IPS-15b (cell line): ENCODE data around the gene UBE2I.
"Not testable (repeated sequence)": the region's sequence is repeated elsewhere in the genome, so short reads cannot be mapped to it uniquely, and the experiment has no call there.

Experiments used
- H3K27me3 ChIP-seq: one replicate; pipeline ENCODE4 v1.6.1; 2013; ENCODE audit warnings: low read length; ENCODE audit not compliant: control insufficient read depth, insufficient read depth
- H3K36me3 ChIP-seq: one replicate; pipeline ENCODE4 v1.6.1; 2013; ENCODE audit warnings: low read length; ENCODE audit not compliant: control insufficient read depth, insufficient read depth
- H3K4me1 ChIP-seq: one replicate; pipeline ENCODE4 v1.6.1; 2013; ENCODE audit warnings: mild to moderate bottlenecking, low read length; ENCODE audit not compliant: control insufficient read depth, insufficient read depth
- H3K4me3 ChIP-seq: one replicate; pipeline ENCODE4 v1.5.1; 2013; ENCODE audit warnings: low read depth, low read length
- H3K9ac ChIP-seq: one replicate; pipeline ENCODE4 v1.6.1; 2013; ENCODE audit warnings: low read depth, mild to moderate bottlenecking, low read length
- H3K9me3 ChIP-seq: one replicate; pipeline ENCODE4 v1.6.1; 2013; ENCODE audit warnings: mild to moderate bottlenecking, low read length; ENCODE audit not compliant: control insufficient read depth, insufficient read depth

The UBE2I gene

GRCh38 chr16:1269418-1269817 lies 40.0 kb upstream of the UBE2I start:
- not testable (repeated sequence) for H3K9ac ChIP-seq, H3K27me3 ChIP-seq

DNA sequence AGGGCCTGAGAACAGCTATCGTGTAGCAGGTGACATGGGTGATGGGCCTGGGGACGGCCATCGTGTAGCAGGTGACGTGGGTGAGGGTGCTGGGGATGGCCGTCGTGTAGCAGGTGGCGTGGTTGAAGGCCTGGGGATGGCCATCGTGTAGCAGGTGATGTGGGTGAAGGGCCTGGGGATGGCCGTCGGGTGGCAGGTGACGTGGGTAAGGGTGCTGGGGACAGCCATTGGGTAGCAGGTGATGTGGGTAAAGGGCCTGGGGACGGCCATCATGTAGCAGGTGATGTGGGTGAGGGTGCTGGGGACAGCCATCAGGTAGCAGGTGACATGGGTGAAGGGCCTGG lies 38.1 kb upstream of the UBE2I start:
- Histone ChIP-seq H3K9me3 (no peaks in the 10 kb centered on the region), H3K36me3 (no peaks in the 10 kb centered on the region), H3K27me3 (no peaks in the 10 kb centered on the region), H3K4me1 (no peaks in the 10 kb centered on the region), H3K4me3 (no peak overlapping the region), H3K9ac (no peak overlapping the region)

More at GRCh38 chr16:1269418-1269817, 40.0 kb upstream of the UBE2I start:
- H3K9me3 ChIP-seq, H3K4me3 ChIP-seq, H3K4me1 ChIP-seq, H3K36me3 ChIP-seq: not testable (repeated sequence)

DNA sequence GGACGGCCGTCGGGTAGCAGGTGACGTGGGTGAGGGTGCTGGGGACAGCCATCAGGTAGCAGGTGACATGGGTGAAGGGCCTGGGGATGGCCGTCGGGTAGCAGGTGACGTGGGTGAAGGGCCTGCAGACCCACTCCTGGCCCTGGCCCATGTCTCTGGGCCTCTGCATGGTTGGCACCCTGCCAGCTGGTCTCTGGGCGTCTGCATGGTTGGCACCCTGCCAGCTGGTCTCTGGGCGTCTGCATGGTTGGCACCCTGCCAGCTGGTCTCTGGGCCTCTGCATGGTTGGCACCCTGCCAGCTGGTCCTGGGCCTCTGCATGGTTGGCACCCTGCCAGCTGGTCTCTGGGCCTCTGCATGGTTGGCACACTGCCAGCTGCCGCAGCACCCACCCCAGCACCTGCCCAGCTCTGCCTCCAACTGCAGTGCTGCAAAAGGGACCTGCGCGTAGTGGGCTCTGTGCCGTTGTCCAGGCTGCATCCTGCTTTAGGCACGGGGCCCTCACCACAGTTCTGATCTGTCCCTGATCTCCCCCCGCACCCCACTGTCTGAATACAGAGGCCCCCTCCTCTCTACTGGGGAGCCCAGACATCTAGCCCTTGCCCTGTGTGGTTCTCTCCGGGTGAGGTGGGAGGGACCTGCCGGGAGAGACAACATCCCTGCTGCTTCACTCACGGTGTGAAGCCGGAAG lies 37.6 kb upstream of the UBE2I start:
- not testable (repeated sequence) for H3K27me3 ChIP-seq, H3K36me3 ChIP-seq

DNA sequence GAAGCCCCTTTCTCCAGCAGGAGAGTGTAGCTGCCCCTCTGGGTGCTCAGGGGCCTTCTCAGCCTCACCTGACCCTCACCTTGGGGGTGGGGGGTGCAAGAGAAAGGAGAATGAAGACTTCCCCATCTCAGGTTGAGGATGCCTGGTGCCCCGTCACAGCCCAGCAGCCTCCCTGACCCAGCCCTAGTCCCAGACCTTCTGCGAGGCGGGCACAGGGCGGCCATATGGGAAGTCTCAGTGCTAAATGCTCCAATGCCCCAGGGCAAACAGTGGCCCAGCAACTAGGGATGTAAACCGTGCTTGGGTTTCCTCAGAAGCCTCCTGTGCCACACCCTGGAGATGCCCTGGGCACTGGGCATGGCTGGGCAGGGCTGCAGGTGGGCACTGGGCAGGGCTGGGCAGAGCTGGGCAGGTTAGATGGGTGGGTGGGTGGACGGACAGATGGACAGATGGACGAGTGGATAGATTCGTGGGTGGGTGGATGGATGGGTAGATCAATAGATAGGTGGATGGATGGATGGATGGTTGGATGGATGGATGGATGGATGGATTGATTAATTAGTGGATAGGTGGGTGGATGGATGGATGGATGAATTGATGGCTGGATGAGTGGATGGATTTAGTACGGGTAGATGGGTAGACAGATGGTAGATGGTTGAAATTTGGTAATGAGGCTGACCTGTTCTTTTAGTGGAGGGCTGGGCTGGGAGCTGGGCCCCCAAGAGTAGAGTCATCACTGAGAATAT lies 36.8 kb upstream of the UBE2I start:
- Histone ChIP-seq H3K27me3 (no peaks in the 10 kb centered on the region), H3K9ac (no peak overlapping the region), H3K4me3 (no peak overlapping the region), H3K36me3 (no peaks in the 10 kb centered on the region), H3K9me3 (no peaks in the 10 kb centered on the region), H3K4me1 (no peaks in the 10 kb centered on the region)

More for the DNA sequence above, 37.6 kb upstream of the UBE2I start:
- H3K4me1 ChIP-seq, H3K9me3 ChIP-seq, H3K9ac ChIP-seq, H3K4me3 ChIP-seq: not testable (repeated sequence)

DNA sequence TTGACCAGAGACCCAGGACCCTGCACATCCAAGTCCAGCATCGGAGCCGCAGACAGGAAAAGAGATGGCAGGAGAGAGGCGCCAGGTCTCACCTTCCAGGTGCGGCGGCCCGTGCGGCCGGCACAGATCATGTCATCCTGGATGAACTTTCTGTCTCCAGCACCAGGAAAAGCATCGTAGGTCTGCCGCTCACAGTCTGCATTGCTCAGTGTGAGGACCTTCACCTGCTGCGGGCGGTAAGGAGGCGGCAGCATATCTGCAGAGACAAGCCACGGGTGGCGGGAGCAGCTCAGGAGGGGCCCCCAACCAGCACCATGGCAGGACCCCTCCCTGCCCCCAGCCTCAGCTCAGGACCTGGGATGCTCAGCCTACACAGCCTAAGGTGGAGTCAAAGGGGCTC lies 35.6 kb upstream of the UBE2I start:
- H3K4me3 ChIP-seq: no peak overlapping the region
- H3K9ac ChIP-seq: no peak overlapping the region
- no peaks in the 10 kb centered on the region for H3K27me3 ChIP-seq
- H3K36me3 ChIP-seq: no peaks in the 10 kb centered on the region
- peaks cover 2% of the 10 kb centered on the region for H3K4me1 ChIP-seq
- no peaks in the 10 kb centered on the region for H3K9me3 ChIP-seq

- Histone ChIP-seq H3K4me3 (no peak overlapping the region), H3K4me1 (peaks cover 2% of the 10 kb centered on the region), H3K36me3 (no peaks in the 10 kb centered on the region), H3K9me3 (no peaks in the 10 kb centered on the region), H3K9ac (no peak overlapping the region), H3K27me3 (no peaks in the 10 kb centered on the region)
Observed at GRCh38 chr16:1274767-1275166, 34.7 kb upstream of the UBE2I start.

DNA sequence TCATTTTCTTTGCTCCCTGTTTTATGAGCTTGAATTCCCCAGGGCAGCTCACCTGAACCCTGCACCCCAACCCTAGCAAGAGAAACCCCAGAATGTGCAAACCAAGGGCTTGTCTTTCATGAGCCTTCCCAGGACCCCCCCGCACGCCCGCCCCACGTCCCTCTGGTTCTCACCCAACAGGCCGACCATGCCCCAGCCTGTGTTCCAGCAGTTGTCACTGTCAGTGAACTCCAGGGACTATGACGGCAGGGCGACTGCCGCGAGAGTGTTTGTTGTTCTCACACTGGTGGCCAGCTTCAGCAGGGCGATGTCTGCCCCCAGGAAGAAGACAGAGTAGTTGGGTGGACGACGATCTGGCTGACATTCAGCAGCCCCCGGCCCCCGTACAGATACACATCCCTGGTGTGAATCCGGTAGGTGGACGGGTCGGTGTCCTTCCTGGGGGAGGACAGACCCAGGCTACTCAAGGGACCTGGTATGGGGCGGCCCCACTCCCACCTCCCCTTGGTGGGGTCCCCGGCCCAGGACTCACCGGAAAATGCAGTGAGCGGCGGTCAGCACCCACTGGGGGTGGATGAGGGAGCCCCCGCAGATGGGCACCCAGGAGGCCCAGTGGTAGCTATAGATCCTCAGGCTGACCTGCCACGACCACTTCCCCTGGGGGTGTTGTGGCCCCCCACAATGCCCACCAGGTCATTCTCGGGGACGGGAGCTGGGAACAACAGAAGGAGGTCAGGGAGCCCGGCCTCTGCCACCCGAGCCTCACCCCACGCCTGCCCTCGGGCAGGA lies 33.5 kb upstream of the UBE2I start:
- Histone ChIP-seq H3K9me3 (no peaks in the 10 kb centered on the region), H3K9ac (no peak overlapping the region), H3K36me3 (no peaks in the 10 kb centered on the region), H3K4me3 (no peak overlapping the region), H3K4me1 (peaks cover 2% of the 10 kb centered on the region), H3K27me3 (no peaks in the 10 kb centered on the region)

- no peaks in the 10 kb centered on the region for H3K27me3 ChIP-seq
- no peaks in the 10 kb centered on the region for H3K36me3 ChIP-seq
- no peak overlapping the region for H3K4me3 ChIP-seq
- no peaks in the 10 kb centered on the region for H3K9me3 ChIP-seq
- peaks cover 2% of the 10 kb centered on the region for H3K4me1 ChIP-seq
- H3K9ac ChIP-seq: no peak overlapping the region
Observed at GRCh38 chr16:1276580-1276878, 32.9 kb upstream of the UBE2I start.

DNA sequence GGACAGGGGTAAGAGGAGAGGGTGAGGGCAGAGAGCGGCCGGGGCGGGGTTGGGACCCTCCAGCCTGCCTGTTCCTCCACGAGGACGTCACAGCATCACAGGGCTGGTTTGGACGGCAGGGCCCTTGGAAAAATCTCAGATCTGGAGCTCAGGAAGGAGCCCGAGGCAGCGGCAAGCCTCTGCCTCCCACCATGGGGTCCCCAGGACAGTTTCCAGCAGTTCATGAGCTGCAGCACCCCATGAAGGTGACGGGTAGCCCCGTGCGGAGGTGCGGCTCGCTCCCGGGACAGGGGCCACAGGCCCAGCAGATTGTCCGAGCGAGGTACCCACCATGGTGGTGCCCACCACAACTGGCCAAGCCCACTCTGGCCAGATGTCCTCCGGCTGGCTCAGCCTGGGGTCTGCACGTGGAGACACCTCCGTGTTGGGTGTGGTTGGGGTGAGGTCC lies 32.3 kb upstream of the UBE2I start:
- no peak overlapping the region for H3K9ac ChIP-seq
- H3K9me3 ChIP-seq: no peaks in the 10 kb centered on the region
- H3K36me3 ChIP-seq: no peaks in the 10 kb centered on the region
- no peak overlapping the region for H3K4me3 ChIP-seq
- peaks cover 2% of the 10 kb centered on the region for H3K4me1 ChIP-seq
- H3K27me3 ChIP-seq: no peaks in the 10 kb centered on the region

GRCh38 chr16:1277617-1278282 lies 31.7 kb upstream of the UBE2I start:
- no peak overlapping the region for H3K9ac ChIP-seq
- no peaks in the 10 kb centered on the region for H3K36me3 ChIP-seq
- H3K4me1 ChIP-seq: peaks cover 2% of the 10 kb centered on the region
- H3K9me3 ChIP-seq: no peaks in the 10 kb centered on the region
- H3K27me3 ChIP-seq: no peaks in the 10 kb centered on the region
- no peak overlapping the region for H3K4me3 ChIP-seq

GRCh38 chr16:1278477-1278876 lies 31.0 kb upstream of the UBE2I start:
- Histone ChIP-seq H3K4me1 (peaks cover 2% of the 10 kb centered on the region), H3K36me3 (no peaks in the 10 kb centered on the region), H3K27me3 (no peaks in the 10 kb centered on the region), H3K4me3 (no peak overlapping the region), H3K9me3 (no peaks in the 10 kb centered on the region), H3K9ac (no peak overlapping the region)
